ENCODE data around the gene PARD3.

- TF ChIP-seq CTCF (IDR thresholded peaks at IDR 0.05; ENCODE audit: insufficient read depth, low read depth, low read length) = no peak
- no peak for TF ChIP-seq EZH2 (IDR thresholded peaks at IDR 0.05; ENCODE audit: insufficient read depth, low read length)
Observed at GRCh38 chr10:34537629-34538231, 277.4 kb downstream of the PARD3 start.

Data from astrocyte (in vitro differentiated cells and primary cell).